ENCODE measurements around the gene LAMP1.

GRCh38 chr13:113260996-113261395 lies 36.0 kb upstream of the LAMP1 start:
- TF ChIP-seq CTCF (conservative IDR thresholded peaks at IDR 0.05 in 1 of 2, IDR thresholded peaks at IDR 0.05 in 1 of 2; ENCODE audit: low read depth in 1 of 2, low read length in 2 of 2) = no peak
- no peak for TF ChIP-seq EZH2 (IDR thresholded peaks at IDR 0.05; ENCODE audit: low read length, missing control alignments)

All from fibroblast of lung (primary cell).